Hindlimb muscle (tissue), 1 donor: ENCODE measurements around the gene CCDC9. TPM values are rescaled to one million over a fixed set of nuclear protein-coding genes. Genes with fewer than 3 reads are reported as not detected.
"Not testable (repeated sequence)": the region's sequence is repeated elsewhere in the genome, so short reads cannot be mapped to it uniquely, and the experiment has no call there.

Experiments used
- DNase-seq: peaks from one replicate; pipeline ENCODE4 v3.0.0-alpha.2; 2013
- polyA plus RNA-seq: library from polyadenylated mRNA; unstranded; fragments of 120-200 nt; gene quantifications from one replicate; pipeline ENCODE4 v1.2.1, GENCODE V29; 2013; ENCODE audit not compliant: insufficient read length

CCDC9 gene
- polyA plus RNA-seq, 1 donor: 26.4 TPM

- DNase-seq: no peak
Measured at GRCh38 chr19:47232422-47233211, 23.7 kb upstream of the CCDC9 start.

GRCh38 chr19:47236072-47236675, 20.2 kb upstream of the CCDC9 start:
- no peak for DNase-seq

- DNase-seq: no peak
Measured at GRCh38 chr19:47239152-47239551, 17.2 kb upstream of the CCDC9 start.

DNA sequence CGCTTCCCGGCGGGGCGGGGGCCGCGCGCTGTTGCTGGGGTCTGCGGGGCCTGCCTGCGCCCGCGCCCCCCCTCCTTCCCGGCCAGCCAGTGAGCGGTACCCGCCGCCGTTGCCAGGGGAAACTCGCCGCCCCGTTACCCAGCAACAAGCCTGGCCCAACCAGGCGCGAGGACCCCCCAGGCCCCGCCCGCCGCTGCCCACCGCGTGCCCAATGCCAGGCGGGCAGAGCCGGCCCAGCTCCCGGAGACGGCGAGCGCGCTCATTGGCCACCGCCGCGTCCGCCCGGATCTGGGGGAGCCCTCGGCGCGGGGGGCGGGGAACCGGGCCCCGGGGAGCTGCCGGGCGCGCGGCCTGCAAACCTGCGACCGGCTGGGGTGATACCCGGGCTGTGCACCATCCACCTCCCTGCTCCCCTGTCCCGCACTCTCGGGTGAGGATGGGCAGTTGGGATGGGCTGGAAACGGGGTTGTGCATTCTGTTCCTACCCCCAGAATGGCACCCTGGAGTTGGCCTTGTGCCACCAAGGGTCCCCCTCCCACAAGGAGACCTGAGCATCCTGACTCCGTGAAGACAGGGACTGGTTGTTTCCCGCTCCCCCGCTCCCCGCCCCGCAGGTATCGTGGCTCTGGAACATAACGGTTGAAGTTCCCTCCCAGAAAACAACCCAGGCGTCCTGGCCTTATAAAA, 16.6 kb upstream of the CCDC9 start:
- no peak for DNase-seq

DNA sequence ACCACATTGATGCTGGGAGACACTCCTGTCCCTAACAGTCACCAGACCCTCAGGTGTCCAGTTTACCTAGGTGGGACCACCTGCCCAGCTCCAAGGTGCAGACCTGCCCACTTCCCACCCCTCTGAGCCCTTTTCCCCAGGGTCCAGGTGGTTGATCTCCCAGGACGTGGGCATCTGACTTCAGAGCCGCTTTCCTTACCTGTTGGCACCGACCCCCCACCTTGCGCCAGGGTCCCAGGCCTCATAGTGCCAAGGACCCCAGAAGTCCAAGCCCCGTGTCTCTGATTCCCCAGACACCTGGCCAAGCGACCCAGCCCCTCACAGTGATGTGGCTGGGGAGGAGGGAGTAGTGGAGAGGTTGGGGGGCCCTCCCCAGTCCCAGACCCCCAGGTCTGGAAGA, 15.8 kb upstream of the CCDC9 start:
- DNase-seq: no peak

DNA sequence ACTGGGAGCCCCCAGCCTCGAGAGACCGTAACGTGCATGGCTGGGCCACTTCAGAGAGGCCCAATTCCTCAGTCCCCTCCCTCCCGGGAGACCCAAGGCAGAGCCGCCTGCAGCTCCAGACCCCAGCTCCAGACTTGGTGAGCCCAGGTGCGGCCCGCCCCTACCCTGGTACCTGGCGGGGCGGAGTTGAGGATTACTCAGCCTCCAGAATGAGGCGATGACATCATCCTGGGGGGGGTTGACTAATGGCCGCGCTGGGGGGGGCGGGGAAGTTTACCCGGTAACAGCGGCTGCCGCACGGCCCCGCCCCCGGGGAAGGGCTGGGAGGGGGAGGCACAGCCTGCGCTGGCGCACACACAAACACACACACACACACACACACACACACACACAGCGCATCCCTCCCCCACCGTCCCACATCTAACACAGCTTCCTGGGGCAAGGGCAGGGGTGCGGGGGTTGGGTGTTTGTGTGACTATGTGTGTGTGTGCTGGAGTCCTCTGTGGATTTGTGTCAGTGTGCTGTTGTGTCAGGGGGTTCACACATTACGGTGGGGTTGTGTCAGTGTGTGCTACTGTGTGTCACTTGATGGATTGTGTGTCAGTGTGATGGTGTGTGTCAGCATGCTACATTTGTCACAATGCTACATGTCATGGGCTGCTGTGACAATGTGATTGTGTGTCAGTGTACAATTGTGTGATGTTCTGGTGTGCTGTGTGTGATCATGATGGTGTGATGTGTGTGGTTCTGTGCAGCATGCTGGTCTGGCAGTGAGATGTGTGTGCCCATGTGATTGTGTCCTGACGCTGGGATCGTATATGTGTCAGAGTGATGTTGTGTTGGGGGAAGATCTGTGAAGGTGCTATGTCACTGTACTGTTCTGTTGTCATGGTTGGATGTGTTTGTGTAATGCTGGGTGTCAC, 15.1 kb upstream of the CCDC9 start:
- DNase-seq: peak; percentile 60

- DNase-seq: no peak
Measured at GRCh38 chr19:47241919-47242577, 14.3 kb upstream of the CCDC9 start.

GRCh38 chr19:47243364-47243775, 13.0 kb upstream of the CCDC9 start:
- DNase-seq: no peak

DNA sequence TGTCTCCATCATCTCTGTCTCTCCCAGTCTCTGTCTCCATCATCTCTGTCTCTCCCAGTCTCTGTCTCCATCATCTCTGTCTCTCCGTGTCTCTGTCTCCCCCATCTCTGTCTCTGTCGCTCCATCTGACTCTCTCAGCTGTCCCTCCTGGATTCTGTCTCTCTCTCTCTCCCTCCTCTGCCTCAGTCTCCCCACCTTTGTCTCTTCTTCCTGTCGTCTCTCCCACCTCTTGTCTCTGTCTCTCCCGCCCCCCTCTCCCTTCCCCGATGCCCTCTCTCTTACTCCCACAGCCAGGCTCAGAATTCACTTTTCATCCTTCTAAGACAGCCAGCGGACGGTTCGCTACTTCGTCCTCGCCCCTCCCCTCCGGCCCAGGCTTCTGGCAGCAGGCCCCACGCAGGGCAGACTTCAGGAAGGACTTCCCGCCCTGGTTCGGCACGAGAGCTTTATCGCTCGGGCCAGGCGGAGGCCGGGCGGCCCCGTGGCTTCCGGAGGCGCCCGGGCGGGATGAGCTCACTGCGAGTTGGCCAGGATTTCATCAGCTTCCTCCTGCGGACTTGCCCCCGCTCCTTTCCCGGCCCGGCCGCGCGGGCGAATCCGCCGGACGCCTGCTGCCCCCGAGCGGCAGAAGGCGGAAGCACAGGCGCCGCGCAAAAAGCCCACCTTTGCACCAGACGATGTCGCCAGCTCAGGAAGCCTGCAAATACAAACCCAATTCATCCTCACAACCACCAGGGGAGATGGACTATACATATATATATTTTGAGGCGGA, 12.4 kb upstream of the CCDC9 start:
- DNase-seq: peak; percentile 95

DNA sequence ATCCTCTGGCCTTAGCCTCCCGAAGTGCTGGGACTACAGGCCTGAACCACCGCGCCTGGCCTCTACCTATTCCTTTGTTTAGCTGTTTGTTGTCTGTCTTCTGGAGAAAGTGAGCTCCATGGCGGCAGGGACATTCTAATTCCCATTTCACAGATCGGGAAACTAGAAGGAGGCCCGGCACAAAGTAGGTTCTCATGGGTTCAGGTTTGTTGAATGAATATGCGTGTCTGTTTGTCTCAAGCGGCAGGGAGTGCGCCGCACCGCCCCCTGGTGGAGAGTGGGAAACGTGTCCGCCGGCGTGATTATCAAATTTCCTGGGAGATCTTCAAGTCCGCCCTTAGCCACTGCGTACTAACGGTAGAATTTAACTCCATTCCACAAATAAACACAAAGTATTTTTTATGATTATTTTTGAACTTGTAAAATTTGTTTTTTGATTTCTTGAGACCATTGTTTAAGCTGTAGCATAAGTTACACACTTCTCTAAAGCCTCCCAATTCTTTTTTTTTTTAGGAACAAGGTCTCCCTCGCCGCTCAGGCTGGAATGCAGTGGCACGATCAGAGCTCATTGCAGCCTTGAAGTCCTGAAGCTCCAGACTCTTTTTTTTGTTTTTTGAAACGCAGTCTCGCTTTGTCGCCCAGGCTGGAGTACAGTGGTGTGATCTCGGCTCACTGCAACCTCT, 8.9 kb upstream of the CCDC9 start:
- peak; percentile 74 for DNase-seq

- not testable (repeated sequence) for DNase-seq
Measured at GRCh38 chr19:47253016-47253415, 3.3 kb upstream of the CCDC9 start.

DNA sequence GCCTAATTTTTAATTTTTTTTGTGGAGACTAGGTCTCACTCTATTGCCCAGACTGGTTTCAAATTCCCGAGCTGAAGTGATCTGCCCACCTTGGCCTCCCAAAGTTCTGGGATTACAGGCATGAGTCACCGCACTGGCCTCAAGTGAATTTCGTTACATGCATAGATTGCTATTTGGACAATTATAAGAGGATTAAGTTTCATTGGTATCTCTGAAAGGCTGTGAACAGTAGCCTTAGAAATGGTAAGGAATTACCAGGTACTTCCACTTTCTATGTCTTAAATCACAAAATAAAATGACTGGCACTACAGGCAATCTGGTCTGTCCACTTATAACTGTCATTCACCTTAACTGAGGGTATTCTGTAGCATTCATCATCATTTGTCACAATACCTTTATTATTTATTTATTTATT, 2.9 kb upstream of the CCDC9 start:
- no peak for DNase-seq

- no peak for DNase-seq
Measured at GRCh38 chr19:47253970-47254369, 2.4 kb upstream of the CCDC9 start.

DNA sequence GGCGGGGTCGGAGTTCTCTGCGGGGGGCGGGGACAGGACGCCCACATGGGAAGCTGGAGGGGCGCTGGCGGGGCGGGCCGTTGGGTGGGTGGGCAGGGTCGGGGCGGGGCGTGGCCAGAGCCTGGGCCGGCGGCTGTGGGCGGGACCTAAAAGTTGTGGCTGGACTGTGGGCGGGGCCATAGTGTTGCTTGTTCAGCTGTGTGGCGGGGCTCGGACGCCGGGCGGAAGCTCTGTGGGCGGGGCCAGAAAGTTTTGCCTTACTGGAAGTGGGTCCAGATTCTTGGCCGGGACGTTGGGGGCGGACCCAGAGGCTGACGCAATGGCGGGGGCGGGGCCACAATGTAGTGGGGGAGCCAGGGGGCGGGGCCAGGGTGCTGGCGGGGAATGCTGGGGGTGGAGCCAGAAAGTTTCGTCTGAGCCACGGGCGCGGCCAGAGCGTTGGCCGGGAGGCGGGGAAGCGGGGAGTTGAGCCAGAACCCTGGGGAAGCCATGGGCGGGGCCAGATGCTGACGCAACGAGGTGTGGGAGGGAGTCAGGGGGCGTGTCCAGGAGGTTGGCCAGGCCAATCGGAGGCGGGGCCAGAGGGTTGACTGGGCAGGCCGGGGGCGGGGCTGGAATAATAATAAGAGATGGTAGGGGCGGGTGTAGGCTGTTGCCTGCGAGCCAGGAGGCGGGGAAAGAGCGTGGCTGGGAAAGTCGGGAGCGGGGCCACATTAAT, 527 bp downstream of the CCDC9 start:
- DNase-seq: peak; percentile 98

- DNase-seq: no peak
Measured at GRCh38 chr19:47257411-47258169, 1.3 kb downstream of the CCDC9 start.

GRCh38 chr19:47258434-47258833, 2.1 kb downstream of the CCDC9 start:
- no peak for DNase-seq

GRCh38 chr19:47258895-47259555, 2.7 kb downstream of the CCDC9 start:
- DNase-seq: no peak

- no peak for DNase-seq
Measured at GRCh38 chr19:47260476-47260875, 4.2 kb downstream of the CCDC9 start.
